Endothelial cell of umbilical vein (primary cell): ENCODE data around the gene ABHD17A. TPM values are rescaled to one million over a fixed set of nuclear protein-coding genes. Genes with fewer than 3 reads are reported as not detected.

ENCODE experiments used
- BruUV-seq: library from RNA; stranded (reverse); fragments of 400-500 nt; replicated peaks from 2 replicates; lab custom pipeline; 2021; lab: Mats Ljungman, UMichigan
- CTCF ChIA-PET: fragments of 300-600, 350-600 bp; sonication (Branson Sonifier 250); formaldehyde crosslinking; loops from one replicate; lab custom pipeline; 2021; ENCODE audit warnings: antibody characterized with exemption, inconsistent platforms; lab: Charles Lee
- POLR2A ChIA-PET: fragments of 300-600, 350-600 bp; sonication (Branson Sonifier 250); formaldehyde crosslinking; loops from one replicate; lab custom pipeline; 2021; ENCODE audit warnings: antibody characterized with exemption, inconsistent platforms; lab: Charles Lee
- DNase-seq: peaks from one replicate; pipeline ENCODE4 v3.0.0-alpha.2; 2011; ENCODE audit warnings: low read depth, low spot score
- FAIRE-seq: peaks from 2 replicates; lab custom pipeline; 2011; peaks lifted over from hg19 to GRCh38; lab: Jason Lieb, UNC
- H2AFZ ChIP-seq: 2 replicates; pipeline ENCODE4 v1.6.0; 2012; ENCODE audit warnings: low read depth, low read length, control low read depth, inconsistent platforms
- H3K27ac ChIP-seq: 2 replicates; pipeline ENCODE4 v1.5.1; 2011; ENCODE audit warnings: low read depth, mild to moderate bottlenecking, control low read depth, low read length, moderate library complexity; ENCODE audit not compliant: insufficient read depth
- H3K27me3 ChIP-seq, 2 experiments: 2 replicates each; pipeline versions ENCODE4 v1.6.0 to v1.6.1; 2011; ENCODE audit warnings: low read length in 2 of 2, mixed read lengths in 1 of 2; ENCODE audit not compliant: control insufficient read depth in 2 of 2, insufficient read depth in 2 of 2
- H3K36me3 ChIP-seq, 2 experiments: 2 replicates in 1 of 2; 3 replicates in 1 of 2; pipeline ENCODE4 v1.5.1; 2011; ENCODE audit warnings: low read length in 2 of 2, mild to moderate bottlenecking in 1 of 2, moderate library complexity in 1 of 2; ENCODE audit not compliant: control insufficient read depth in 2 of 2, insufficient read depth in 2 of 2; ENCODE audit errors: extremely low read depth in 1 of 2
- H3K4me1 ChIP-seq: 3 replicates; pipeline ENCODE4 v1.5.1; 2011; ENCODE audit warnings: mild to moderate bottlenecking, low read length; ENCODE audit not compliant: control insufficient read depth, insufficient read depth; ENCODE audit errors: extremely low read depth
- H3K4me2 ChIP-seq: 2 replicates; pipeline ENCODE4 v1.6.1; 2011; ENCODE audit warnings: low read length, control low read depth, mixed read lengths; ENCODE audit not compliant: insufficient read depth
- H3K4me3 ChIP-seq, 3 experiments: fragments of 200-600 bp in 1 of 3; sonication (generic), shearing (Covaris generic) in 1 of 3; replicated peaks in 1 of 3; 2 replicates each; pipeline ENCODE4 v1.5.1; 2011 to 2016; ENCODE audit warnings: control low read depth in 3 of 3, low read length in 3 of 3, mild to moderate bottlenecking in 2 of 3, inconsistent platforms in 1 of 3, low read depth in 1 of 3, moderate library complexity in 1 of 3; ENCODE audit not compliant: insufficient read depth in 1 of 3
- H3K79me2 ChIP-seq: 2 replicates; pipeline ENCODE4 v1.6.0; 2012; ENCODE audit warnings: low read length, inconsistent platforms; ENCODE audit not compliant: control insufficient read depth, insufficient read depth
- H3K9ac ChIP-seq: replicated peaks from 2 replicates; pipeline ENCODE3; 2011; ENCODE audit warnings: low read length, control low read depth; ENCODE audit not compliant: insufficient read depth; ENCODE audit errors: extremely low read depth
- H3K9me1 ChIP-seq: replicated peaks from 3 replicates; pipeline ENCODE4 v1.6.0; 2011; ENCODE audit warnings: mild to moderate bottlenecking, low read length; ENCODE audit not compliant: control insufficient read depth, insufficient read depth; ENCODE audit errors: extremely low read depth
- H3K9me3 ChIP-seq: replicated peaks from 2 replicates; pipeline ENCODE4 v1.5.1; 2012; ENCODE audit warnings: low read length, inconsistent platforms; ENCODE audit not compliant: control insufficient read depth, insufficient read depth
- H4K20me1 ChIP-seq: replicated peaks from 2 replicates; pipeline ENCODE3; 2011; ENCODE audit warnings: mild to moderate bottlenecking, low read length; ENCODE audit not compliant: control insufficient read depth, insufficient read depth; ENCODE audit errors: extremely low read depth
- EZH2 ChIP-seq: IDR thresholded peaks from 2 replicates; pipeline ENCODE4 v1.6.1; 2012; ENCODE audit warnings: borderline replicate concordance, low read depth, mild to moderate bottlenecking, moderate library complexity, low read length, inconsistent platforms; ENCODE audit not compliant: severe bottlenecking
- FOS ChIP-seq: IDR thresholded peaks from 2 replicates; pipeline ENCODE4 v1.6.1; 2011; ENCODE audit warnings: mild to moderate bottlenecking, low read length, moderate library complexity, borderline replicate concordance; ENCODE audit not compliant: insufficient read depth
- GATA2 ChIP-seq: IDR thresholded peaks from 2 replicates; pipeline ENCODE4 v1.7.0; 2011; ENCODE audit warnings: low read depth, mild to moderate bottlenecking, moderate library complexity, mixed read lengths, low read length; ENCODE audit not compliant: insufficient read length, insufficient read depth
- JUN ChIP-seq: IDR thresholded peaks from 2 replicates; pipeline ENCODE4 v1.6.1; 2011; ENCODE audit warnings: borderline replicate concordance, low read depth; ENCODE audit not compliant: insufficient read length, insufficient read depth
- MYC ChIP-seq: IDR thresholded peaks from one replicate; pipeline ENCODE4 v1.6.1; 2011; ENCODE audit warnings: mild to moderate bottlenecking, low read depth, low read length
- POLR2A ChIP-seq: IDR thresholded peaks from 2 replicates; pipeline ENCODE4 v1.6.1; 2012; ENCODE audit warnings: low read depth, mild to moderate bottlenecking, control low read depth, low read length
- POLR2AphosphoS5 ChIP-seq: IDR thresholded peaks from 2 replicates; pipeline ENCODE4 v1.6.1; 2012; ENCODE audit warnings: low read depth, mild to moderate bottlenecking, control low read depth, low read length, moderate library complexity; ENCODE audit not compliant: insufficient read depth
- dilution Hi-C: fragments of 300-500 bp; cut with MboI; formaldehyde crosslinking; loops from one replicate; pipeline ENCODE4 v1.15.0; 2019; ENCODE audit warnings: low sequenced_read_pairs; ENCODE audit not compliant: extremely low pct_ligation_motif_present
- intact Hi-C: fragments of 100-400 bp; cut with micrococcal nuclease; formaldehyde crosslinking; loops from one replicate; pipeline ENCODE4 v1.10.0; 2022
- polyA plus RNA-seq, 4 experiments: library from polyadenylated mRNA; depleted of rRNA in 3 of 4; stranded (reverse) in 3 of 4; unstranded in 1 of 4; fragments of >200 nt; gene quantifications; 2 replicates each; pipeline versions ENCODE4 v1.2.1 to v1.2.3, GENCODE V29; 2011 to 2012; ENCODE audit warnings: missing spikeins in 1 of 4
- total RNA-seq: library from RNA; stranded (reverse); gene quantifications from 2 replicates; pipeline ENCODE4 v1.2.3, GENCODE V29; 2021
- TF ChIP-seq, protein P1 (sequence below): IDR thresholded peaks from 2 replicates; pipeline ENCODE4 v1.6.1; 2011; ENCODE audit not compliant: insufficient read depth, insufficient read length
- TF ChIP-seq, protein P2 (sequence below), 2 donors: IDR thresholded peaks; 1 replicate in 1 of 2; 2 replicates in 1 of 2; pipeline ENCODE4 v1.5.1; 2011; ENCODE audit warnings: low read length in 2 of 2, mild to moderate bottlenecking in 2 of 2, moderate library complexity in 2 of 2, control low read depth in 1 of 2, inconsistent platforms in 1 of 2, low read depth in 1 of 2; ENCODE audit not compliant: insufficient read depth in 1 of 2; ENCODE audit errors: extremely low read depth in 1 of 2

The ABHD17A gene
- total and polyA plus RNA-seq, 2 donors (not counting 3 experiments of a cell fraction or from before 2014, with no cell fraction given), result 89.8 to 143 TPM

DNA sequence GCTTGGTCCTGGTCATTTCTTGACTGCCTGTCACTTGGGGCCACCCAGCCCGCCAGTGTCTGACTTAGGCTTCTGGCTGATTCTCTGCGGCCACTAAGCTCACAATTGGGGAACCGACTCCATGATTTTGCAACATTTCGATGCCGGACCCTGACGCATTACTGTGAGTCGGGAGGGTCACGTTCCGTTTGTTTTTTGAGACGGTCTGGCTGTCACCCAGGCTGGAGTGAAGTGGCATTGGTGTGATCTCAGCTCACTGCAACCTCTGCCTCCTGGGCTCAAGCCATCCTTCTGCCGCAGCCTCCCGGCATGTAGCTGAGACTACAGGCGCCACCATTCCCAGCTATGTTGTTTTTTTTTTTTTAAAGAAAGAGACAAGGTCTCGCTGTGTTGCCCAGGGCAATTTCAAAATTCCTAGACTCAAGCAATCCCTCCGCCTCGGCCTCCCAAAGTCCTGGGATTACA, 16.7 kb upstream of the ABHD17A start:
- Histone ChIP-seq H3K79me2 (peaks cover 11% of the 10 kb centered on the region), H4K20me1 (no peaks in the 10 kb centered on the region), H3K9me3 (no peaks in the 10 kb centered on the region), H3K27me3 (no peaks in the 10 kb centered on the region), H3K4me3 (no peak overlapping the region), H3K4me1 (peaks cover 4% of the 10 kb centered on the region), H3K4me2 (no peak overlapping the region), H2AFZ (no peak overlapping the region), H3K9me1 (no peaks in the 10 kb centered on the region), H3K36me3 (no peaks in the 10 kb centered on the region), H3K9ac (no peak overlapping the region), H3K27ac (no peak overlapping the region)
- BruUV-seq, result no TSS peak
- TF ChIP-seq POLR2AphosphoS5, result no peak
- no peak for TF ChIP-seq FOS
- TF ChIP-seq MYC, result no peak
- no peak for TF ChIP-seq JUN
- no peak for TF ChIP-seq EZH2
- TF ChIP-seq, protein P1, sequence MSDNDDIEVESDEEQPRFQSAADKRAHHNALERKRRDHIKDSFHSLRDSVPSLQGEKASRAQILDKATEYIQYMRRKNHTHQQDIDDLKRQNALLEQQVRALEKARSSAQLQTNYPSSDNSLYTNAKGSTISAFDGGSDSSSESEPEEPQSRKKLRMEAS, result no peak
- TF ChIP-seq GATA2, result no peak
- TF ChIP-seq POLR2A, result no peak
- TF ChIP-seq, protein P2, sequence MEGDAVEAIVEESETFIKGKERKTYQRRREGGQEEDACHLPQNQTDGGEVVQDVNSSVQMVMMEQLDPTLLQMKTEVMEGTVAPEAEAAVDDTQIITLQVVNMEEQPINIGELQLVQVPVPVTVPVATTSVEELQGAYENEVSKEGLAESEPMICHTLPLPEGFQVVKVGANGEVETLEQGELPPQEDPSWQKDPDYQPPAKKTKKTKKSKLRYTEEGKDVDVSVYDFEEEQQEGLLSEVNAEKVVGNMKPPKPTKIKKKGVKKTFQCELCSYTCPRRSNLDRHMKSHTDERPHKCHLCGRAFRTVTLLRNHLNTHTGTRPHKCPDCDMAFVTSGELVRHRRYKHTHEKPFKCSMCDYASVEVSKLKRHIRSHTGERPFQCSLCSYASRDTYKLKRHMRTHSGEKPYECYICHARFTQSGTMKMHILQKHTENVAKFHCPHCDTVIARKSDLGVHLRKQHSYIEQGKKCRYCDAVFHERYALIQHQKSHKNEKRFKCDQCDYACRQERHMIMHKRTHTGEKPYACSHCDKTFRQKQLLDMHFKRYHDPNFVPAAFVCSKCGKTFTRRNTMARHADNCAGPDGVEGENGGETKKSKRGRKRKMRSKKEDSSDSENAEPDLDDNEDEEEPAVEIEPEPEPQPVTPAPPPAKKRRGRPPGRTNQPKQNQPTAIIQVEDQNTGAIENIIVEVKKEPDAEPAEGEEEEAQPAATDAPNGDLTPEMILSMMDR (IDR thresholded peaks at IDR 0.05; ENCODE audit: extremely low read depth in 1 of 2, insufficient read depth in 1 of 2, low read depth in 1 of 2, low read length in 2 of 2), result no peak
- dilution Hi-C loops, result no loop called here
- ChIA-PET CTCF (interaction anchor here (0.7 to 1.0 kb wide), 2 partner anchors 37 to 66 kb away, joined by 3 to 4 read pairs; no protein-coding TSS in a partner anchor), POLR2A (no interaction called here)
- FAIRE-seq (no peak), DNase-seq (no peak)
- intact Hi-C loops, result no loop called here
